Left colon (tissue), 2 donors: ENCODE results near the gene SHISA6. TPM values are rescaled to one million over a fixed set of nuclear protein-coding genes. Genes with fewer than 3 reads are reported as not detected.

Source experiments
- ATAC-seq: fragments of 200-7000 bp; cut with Tn5 transposase; one replicate; pipeline ENCODE4 v1.9.1; 2020; ENCODE audit warnings: mild to moderate bottlenecking, moderate library complexity
- DNase-seq, 2 donors: peaks; one replicate each; pipeline ENCODE4 v3.0.0-alpha.2; 2020
- intact Hi-C, 2 donors: fragments of 100-400 bp; cut with DNase I in 1 of 2; cut with micrococcal nuclease in 1 of 2; formaldehyde crosslinking; loops; one replicate each; pipeline versions ENCODE4 v1.11.2 to v1.14.0; 2022; cut with DNase I, micrococcal nuclease
- long read RNA-seq: library from polyadenylated mRNA; unstranded; transcript quantifications from one replicate; pipeline ENCODE4 v2.0.0, GENCODE V29; 2021
- total RNA-seq, 2 donors: library from RNA; stranded (reverse); fragmentation: NEBNext Ultra II Directional; extraction: Animal tissue kit (Norgen Biotek cat#: 25700); gene quantifications; one replicate each; pipeline ENCODE4 v1.2.1, GENCODE V29; 2021
- donor health status: DM: no; HTN: no; CAD: no.
- donor health status: DM: yes; HTN: yes; CAD: no.

Gene SHISA6
- total RNA-seq: under 1 TPM; 0.53 to 0.70 TPM
- long read RNA-seq, partial matches to known transcripts: 0 of 1 reads
- long read RNA-seq, other reads (novel, unspliced or antisense): 0 of 1 reads

GRCh38 chr17:11240841-11241610 lies at the start of gene SHISA6:
TSS of gene SHISA6 (plus strand) at chr17:11241213.
- intact Hi-C loops: no loop called here
- DNase-seq (peak in 1 of 2 donors; percentile 21), ATAC-seq (peak; percentile 26)

- ATAC-seq: no peak
- intact Hi-C loops: no loop called here
- DNase-seq: no peak
Measured at GRCh38 chr17:11195801-11196200, 45.2 kb upstream of the SHISA6 start.

GRCh38 chr17:11204991-11205390 lies 36.0 kb upstream of the SHISA6 start:
- ATAC-seq: no peak
- no peak for DNase-seq
- intact Hi-C loops: no loop called here

- intact Hi-C loops: no loop called here
- DNase-seq (no peak), ATAC-seq (no peak)
Measured at GRCh38 chr17:11205659-11206058, 35.4 kb upstream of the SHISA6 start.

- ATAC-seq (no peak), DNase-seq (no peak)
- intact Hi-C loops: no loop called here
Measured at GRCh38 chr17:11209906-11210305, 31.1 kb upstream of the SHISA6 start.

- DNase-seq: no peak
- no peak for ATAC-seq
- intact Hi-C loops: no loop called here
Measured at GRCh38 chr17:11212792-11213191, 28.2 kb upstream of the SHISA6 start.

GRCh38 chr17:11216976-11217375 lies 24.0 kb upstream of the SHISA6 start:
- ATAC-seq: no peak
- DNase-seq: no peak
- intact Hi-C loops: no loop called here

- intact Hi-C loops: no loop called here
- ATAC-seq (no peak), DNase-seq (no peak)
Measured at GRCh38 chr17:11221196-11221595, 19.8 kb upstream of the SHISA6 start.

GRCh38 chr17:11221721-11222120 lies 19.3 kb upstream of the SHISA6 start:
- intact Hi-C loops: no loop called here
- ATAC-seq: no peak

GRCh38 chr17:11238705-11239104 lies 2.3 kb upstream of the SHISA6 start:
- no peak for ATAC-seq
- DNase-seq: no peak
- intact Hi-C loops: no loop called here

More at GRCh38 chr17:11221721-11222120, 19.3 kb upstream of the SHISA6 start:
- no peak for DNase-seq

- DNase-seq (no peak), ATAC-seq (no peak)
Measured at GRCh38 chr17:11239379-11239970, 1.5 kb upstream of the SHISA6 start.

GRCh38 chr17:11240041-11240840 lies 772 bp upstream of the SHISA6 start:
- DNase-seq (peak in 1 of 2 donors; percentile 20), ATAC-seq (peak; percentile 75)

More at GRCh38 chr17:11239379-11239970, 1.5 kb upstream of the SHISA6 start:
- intact Hi-C loops: no loop called here

GRCh38 chr17:11241611-11242226 lies 706 bp downstream of the SHISA6 start:
- peak; percentile 25 to 29 for DNase-seq
- peak; percentile 16 for ATAC-seq
- intact Hi-C loops: no loop called here

More at GRCh38 chr17:11240041-11240840, 772 bp upstream of the SHISA6 start:
- intact Hi-C loops: no loop called here

- no peak for DNase-seq
- intact Hi-C loops: no loop called here
- ATAC-seq: no peak
Measured at GRCh38 chr17:11242411-11242810, 1.4 kb downstream of the SHISA6 start.

GRCh38 chr17:11244776-11245175 lies 3.8 kb downstream of the SHISA6 start:
- intact Hi-C loops: no loop called here
- ATAC-seq (no peak), DNase-seq (no peak)

GRCh38 chr17:11245187-11245586 lies 4.2 kb downstream of the SHISA6 start:
- no peak for DNase-seq
- no peak for ATAC-seq
- intact Hi-C loops: no loop called here

GRCh38 chr17:11245791-11246190 lies 4.8 kb downstream of the SHISA6 start:
- intact Hi-C loops: no loop called here

GRCh38 chr17:11250161-11250560 lies 9.1 kb downstream of the SHISA6 start:
- ATAC-seq: no peak
- intact Hi-C loops: no loop called here
- no peak for DNase-seq

More at GRCh38 chr17:11245791-11246190, 4.8 kb downstream of the SHISA6 start:
- no peak for ATAC-seq
- DNase-seq: no peak

- ATAC-seq (no peak), DNase-seq (no peak)
- intact Hi-C loops: no loop called here
Measured at GRCh38 chr17:11251561-11252107, 10.6 kb downstream of the SHISA6 start.
